Measurements from ENCODE around the gene GTF3C2. TPM values are rescaled to one million over a fixed set of nuclear protein-coding genes. Genes with fewer than 3 reads are reported as not detected.

GTF3C2 gene
- polyA plus RNA-seq, 2 of the 4 experiments (the other 2 are of a cell fraction): 75.4 to 101 TPM

DNA sequence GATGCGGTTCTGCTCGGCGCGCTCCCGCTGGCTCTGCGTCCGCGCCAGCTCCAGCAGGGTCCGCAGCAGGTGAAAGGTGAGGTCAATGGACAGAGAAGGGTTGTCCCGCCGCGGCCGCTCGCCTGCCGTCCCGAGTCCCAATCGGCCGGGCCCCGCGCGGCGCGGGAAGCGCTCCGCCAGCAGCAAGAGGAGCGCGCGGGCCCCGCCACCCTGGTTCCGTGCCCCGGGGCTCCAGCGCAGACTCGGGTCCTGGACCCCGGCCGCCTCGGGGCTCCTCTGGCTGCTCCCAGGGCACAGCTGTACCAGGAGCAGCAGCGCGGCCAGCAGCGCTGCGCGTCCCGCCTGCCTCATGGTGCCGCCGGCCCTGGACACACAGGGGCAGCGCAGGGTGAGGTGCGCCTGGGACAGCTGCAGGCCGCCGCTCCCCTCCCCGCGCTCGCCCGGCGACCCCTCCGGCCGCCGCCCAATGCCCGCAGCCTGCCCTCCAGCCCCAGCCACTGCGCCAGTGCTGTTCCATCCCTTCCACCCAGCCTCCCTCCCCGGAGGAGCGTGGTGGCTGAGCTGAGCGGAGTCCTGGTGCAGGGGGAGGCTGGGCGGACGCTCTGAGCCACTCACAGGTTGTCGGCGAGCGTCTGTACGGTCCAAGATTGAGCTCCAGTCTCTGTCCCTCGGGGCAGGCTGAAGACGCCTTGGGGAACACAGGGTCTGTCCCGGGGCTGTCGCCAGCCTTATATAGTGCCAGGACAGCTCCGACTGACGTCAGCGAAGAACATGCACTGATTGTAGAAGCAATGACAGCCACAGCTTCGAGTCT lies 48.8 kb downstream of the GTF3C2 start:
- FAIRE-seq (no peak), DNase-seq (ENCODE audit: low read depth in 1 of 2, low spot score in 1 of 2) (no peak), ATAC-seq (no peak)
- no peak overlapping the region for H3K4me2 ChIP-seq
- TF ChIP-seq EHF (CRISPR knock-in tag; IDR thresholded peaks at IDR 0.05) (no peak), HOXB5 (CRISPR knock-in tag; IDR thresholded peaks at IDR 0.05) (no peak), POLR2AphosphoS2 (conservative IDR thresholded peaks at IDR 0.05; ENCODE audit: low read length) (no peak), POLR2A (IDR thresholded peaks at IDR 0.05; ENCODE audit: low read length) (no peak), NFE2L2 (conservative IDR thresholded peaks at IDR 0.05; ENCODE audit: low read length) (no peak), JUNB (IDR thresholded peaks at IDR 0.05) (no peak), CHD4 (IDR thresholded peaks at IDR 0.05; ENCODE audit: borderline replicate concordance) (no peak), REST (IDR thresholded peaks at IDR 0.05) (no peak), PHF8 (IDR thresholded peaks at IDR 0.05; ENCODE audit: borderline replicate concordance, low read depth) (no peak), ELK1 (IDR thresholded peaks at IDR 0.05; ENCODE audit: low read depth, low read length) (no peak), HOXB13 (CRISPR knock-in tag; IDR thresholded peaks at IDR 0.05; ENCODE audit: low read depth) (no peak), RARB (CRISPR knock-in tag; IDR thresholded peaks at IDR 0.05) (no peak), SREBF2 (IDR thresholded peaks at IDR 0.05) (no peak), MAX (IDR thresholded peaks at IDR 0.05) (no peak), MAZ (IDR thresholded peaks at IDR 0.05; ENCODE audit: borderline replicate concordance, low read depth, low read length) (no peak), ZFP36 (IDR thresholded peaks at IDR 0.05; ENCODE audit: borderline replicate concordance, partially characterized antibody) (no peak), CTCF (IDR thresholded peaks at IDR 0.05) (no peak), KDM1A (IDR thresholded peaks at IDR 0.05; ENCODE audit: low read depth) (no peak)
- TF ChIP-seq, protein P1, sequence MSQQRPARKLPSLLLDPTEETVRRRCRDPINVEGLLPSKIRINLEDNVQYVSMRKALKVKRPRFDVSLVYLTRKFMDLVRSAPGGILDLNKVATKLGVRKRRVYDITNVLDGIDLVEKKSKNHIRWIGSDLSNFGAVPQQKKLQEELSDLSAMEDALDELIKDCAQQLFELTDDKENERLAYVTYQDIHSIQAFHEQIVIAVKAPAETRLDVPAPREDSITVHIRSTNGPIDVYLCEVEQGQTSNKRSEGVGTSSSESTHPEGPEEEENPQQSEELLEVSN (IDR thresholded peaks at IDR 0.05; ENCODE audit: borderline replicate concordance, low read depth): no peak
- H3K4me3 ChIP-seq: no peak overlapping the region
- WGBS (ENCODE audit: missing lambda C conversion rate): 95% methylated on average over 47 of the region's 75 CpGs
- POLR2A ChIA-PET: no interaction called here
- no peak overlapping the region for H3K27ac ChIP-seq
- H3K4me1 ChIP-seq: 0 out of 3 replicates have a peak, but pooled peaks cover 3% of the 10 kb centered on the region
- CTCF ChIA-PET: interaction anchor here (0.9 to 8.8 kb wide), 4 partner anchors 9 to 44 kb away, joined by 3 to 171 read pairs (median 13); partner anchors contain the start of genes MPV17 and SLC30A3
- no peaks in the 10 kb centered on the region for H3K9me3 ChIP-seq

- FAIRE-seq (no peak), DNase-seq (ENCODE audit: low read depth in 1 of 2, low spot score in 1 of 2) (no peak), ATAC-seq (no peak)
- Histone ChIP-seq H3K4me1 (0 out of 3 replicates have a peak, but pooled peaks cover 3% of the 10 kb centered on the region), H3K9me3 (no peaks in the 10 kb centered on the region), H3K4me3 (no peak overlapping the region), H3K27ac (no peak overlapping the region), H3K4me2 (no peak overlapping the region)
- CTCF ChIA-PET: interaction anchor here (1.2 to 8.8 kb wide), 3 partner anchors 10 to 43 kb away, joined by 3 to 171 read pairs (median 22); partner anchors contain the start of genes MPV17 and SLC30A3
- POLR2A ChIA-PET: no interaction called here
- TF ChIP-seq CEBPB (IDR thresholded peaks at IDR 0.05) (no peak), HMGXB4 (CRISPR knock-in tag; IDR thresholded peaks at IDR 0.05; ENCODE audit: borderline replicate concordance) (no peak), TFCP2L1 (CRISPR knock-in tag; IDR thresholded peaks at IDR 0.05) (no peak), EHF (CRISPR knock-in tag; IDR thresholded peaks at IDR 0.05) (no peak), CTCF (IDR thresholded peaks at IDR 0.05) (no peak), ZSCAN20 (CRISPR knock-in tag; IDR thresholded peaks at IDR 0.05) (no peak), JUNB (IDR thresholded peaks at IDR 0.05) (no peak)
- TF ChIP-seq, protein P2, sequence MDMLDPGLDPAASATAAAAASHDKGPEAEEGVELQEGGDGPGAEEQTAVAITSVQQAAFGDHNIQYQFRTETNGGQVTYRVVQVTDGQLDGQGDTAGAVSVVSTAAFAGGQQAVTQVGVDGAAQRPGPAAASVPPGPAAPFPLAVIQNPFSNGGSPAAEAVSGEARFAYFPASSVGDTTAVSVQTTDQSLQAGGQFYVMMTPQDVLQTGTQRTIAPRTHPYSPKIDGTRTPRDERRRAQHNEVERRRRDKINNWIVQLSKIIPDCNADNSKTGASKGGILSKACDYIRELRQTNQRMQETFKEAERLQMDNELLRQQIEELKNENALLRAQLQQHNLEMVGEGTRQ (IDR thresholded peaks at IDR 0.05): no peak
- WGBS (ENCODE audit: missing lambda C conversion rate): 82% methylated on average over 14 of the region's 14 CpGs
Observed at GRCh38 chr2:27307287-27307544, 49.3 kb downstream of the GTF3C2 start.

Measured in A549 (cell line).